Glutamatergic neuron (in vitro differentiated cells): ENCODE results near the gene EPB41L3. TPM values are rescaled to one million over a fixed set of nuclear protein-coding genes. Genes with fewer than 3 reads are reported as not detected.

Experiments
- DNase-seq: peaks from one replicate; pipeline ENCODE4 v3.0.0; 2022
- H3K27ac Mint-ChIP-seq: one replicate; pipeline ENCODE4 v1.8.0; 2020; ENCODE audit warnings: mild to moderate bottlenecking, mixed read lengths, inconsistent platforms; ENCODE audit not compliant: unreplicated experiment
- H3K27me3 Mint-ChIP-seq: one replicate; pipeline ENCODE4 v1.8.0; 2020; ENCODE audit warnings: mild to moderate bottlenecking, moderate library complexity, mixed read lengths, inconsistent platforms; ENCODE audit not compliant: unreplicated experiment
- H3K36me3 Mint-ChIP-seq: one replicate; pipeline ENCODE4 v1.8.0; 2020; ENCODE audit warnings: mild to moderate bottlenecking, mixed read lengths, inconsistent platforms; ENCODE audit not compliant: unreplicated experiment
- H3K4me1 Mint-ChIP-seq: one replicate; pipeline ENCODE4 v1.8.0; 2020; ENCODE audit warnings: mild to moderate bottlenecking, low read depth, mixed read lengths, inconsistent platforms; ENCODE audit not compliant: unreplicated experiment
- H3K4me3 Mint-ChIP-seq: one replicate; pipeline ENCODE4 v1.8.0; 2020; ENCODE audit warnings: mild to moderate bottlenecking, mixed read lengths, inconsistent platforms; ENCODE audit not compliant: unreplicated experiment
- H3K9me3 Mint-ChIP-seq: one replicate; pipeline ENCODE4 v1.8.0; 2020; ENCODE audit warnings: mild to moderate bottlenecking, moderate library complexity, mixed read lengths, inconsistent platforms; ENCODE audit not compliant: unreplicated experiment
- CTCF ChIP-seq: fragments of 200-600 bp; sonication (generic); IDR thresholded peaks from one replicate; pipeline ENCODE4 v1.5.0; 2021; ENCODE audit not compliant: partially characterized antibody, unreplicated experiment
- total RNA-seq: library from RNA; stranded (reverse); fragmentation: NEBNext Ultra II Directional; extraction: Animal tissue kit (Norgen Biotek cat#: 25700); gene quantifications from one replicate; pipeline ENCODE4 v1.2.1, GENCODE V29; 2021; ENCODE audit not compliant: unreplicated experiment

The EPB41L3 gene
- total RNA-seq, 1 donor from 2014 or later, result 368 TPM

- TF ChIP-seq CTCF, result no peak
- H3K4me1 Mint-ChIP-seq, result peaks cover 64% of the 10 kb centered on the region
- no peak for DNase-seq
- H3K27ac Mint-ChIP-seq, result peak overlapping the region; percentile 82
- no peaks in the 10 kb centered on the region for H3K36me3 Mint-ChIP-seq
- H3K27me3 Mint-ChIP-seq, result peaks cover 13% of the 10 kb centered on the region
- H3K4me3 Mint-ChIP-seq, result no peak overlapping the region
- peaks cover 12% of the 10 kb centered on the region for H3K9me3 Mint-ChIP-seq
Observed at GRCh38 chr18:5506174-5506573, 37.6 kb downstream of the EPB41L3 start.

GRCh38 chr18:5503740-5504139 lies 40.1 kb downstream of the EPB41L3 start:
- no peak overlapping the region for H3K27ac Mint-ChIP-seq
- no peak for TF ChIP-seq CTCF
- H3K36me3 Mint-ChIP-seq, result no peaks in the 10 kb centered on the region
- H3K27me3 Mint-ChIP-seq, result peaks cover 13% of the 10 kb centered on the region
- peaks cover 53% of the 10 kb centered on the region for H3K4me1 Mint-ChIP-seq
- no peak for DNase-seq
- H3K9me3 Mint-ChIP-seq, result peaks cover 12% of the 10 kb centered on the region
- no peak overlapping the region for H3K4me3 Mint-ChIP-seq

- H3K4me1 Mint-ChIP-seq, result peaks cover 59% of the 10 kb centered on the region
- no peak for TF ChIP-seq CTCF
- H3K36me3 Mint-ChIP-seq, result no peaks in the 10 kb centered on the region
- H3K9me3 Mint-ChIP-seq, result peaks cover 6% of the 10 kb centered on the region
- H3K4me3 Mint-ChIP-seq, result peak overlapping the region; percentile 45
- DNase-seq, result no peak
- peak overlapping the region; percentile 39 for H3K27ac Mint-ChIP-seq
- H3K27me3 Mint-ChIP-seq, result peaks cover 7% of the 10 kb centered on the region
Observed at GRCh38 chr18:5500158-5500939, 43.4 kb downstream of the EPB41L3 start.

GRCh38 chr18:5498452-5498851 lies 45.3 kb downstream of the EPB41L3 start:
- Mint-ChIP-seq H3K27me3 (peaks cover 3% of the 10 kb centered on the region), H3K36me3 (no peaks in the 10 kb centered on the region), H3K4me3 (no peak overlapping the region), H3K4me1 (peaks cover 62% of the 10 kb centered on the region), H3K9me3 (peaks cover 5% of the 10 kb centered on the region), H3K27ac (no peak overlapping the region)
- DNase-seq, result no peak
- no peak for TF ChIP-seq CTCF

- Mint-ChIP-seq H3K27ac (no peak overlapping the region), H3K4me3 (no peak overlapping the region), H3K27me3 (peaks cover 2% of the 10 kb centered on the region), H3K36me3 (no peaks in the 10 kb centered on the region), H3K4me1 (peaks cover 50% of the 10 kb centered on the region), H3K9me3 (peaks cover 5% of the 10 kb centered on the region)
- no peak for TF ChIP-seq CTCF
- no peak for DNase-seq
Observed at GRCh38 chr18:5496305-5496704, 47.5 kb downstream of the EPB41L3 start.
